Measurements from ENCODE around the gene KDM7A. TPM values are rescaled to one million over a fixed set of nuclear protein-coding genes. Genes with fewer than 3 reads are reported as not detected.

KDM7A gene
- total and polyA plus RNA-seq, 2 of the 8 experiments (the other 6 are each of a cell fraction or from before 2014, with no cell fraction given), result 2.2 to 12.5 TPM

DNA sequence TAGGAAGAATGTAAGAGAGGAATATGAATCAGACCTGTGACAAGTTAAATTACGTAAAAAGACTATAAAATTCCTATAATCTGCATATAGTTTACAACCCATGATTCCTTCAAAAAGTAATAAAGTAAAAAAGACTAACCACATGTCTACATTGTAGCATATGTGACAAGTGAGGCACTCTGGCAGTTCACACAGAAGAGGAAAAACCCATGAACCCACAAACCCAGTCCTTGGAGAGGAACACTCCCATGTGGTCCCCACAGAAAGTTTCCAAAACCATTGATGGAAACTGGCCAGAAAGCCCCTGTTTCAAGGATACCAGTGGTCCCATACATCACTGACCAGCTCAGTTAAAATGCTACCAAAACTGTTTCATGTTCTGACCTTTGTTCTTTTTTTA lies 15.7 kb downstream of the KDM7A start:
- ChIA-PET CTCF (ENCODE audit: partially characterized antibody) (no interaction called here), POLR2A (ENCODE audit: partially characterized antibody) (no interaction called here)
- Histone ChIP-seq H4K5ac (ENCODE audit: insufficient read length, low read depth, low read length) (no peak overlapping the region), H3K14ac (ENCODE audit: insufficient read length) (no peak overlapping the region), H4K20me1 (replicated peaks in 1 of 2; ENCODE audit: control insufficient read depth in 1 of 2, insufficient read depth in 2 of 2, low read length in 2 of 2) (no peaks in the 10 kb centered on the region), H3K23ac (ENCODE audit: insufficient read length) (no peak overlapping the region), H3K36me3 (ENCODE audit: control insufficient read depth in 2 of 4, insufficient read depth in 4 of 4, low read length in 3 of 4) (no peaks in the 10 kb centered on the region), H3K23me2 (ENCODE audit: low read depth, low read length) (no peaks in the 10 kb centered on the region), H2BK20ac (ENCODE audit: low read length) (no peak overlapping the region), H4K91ac (replicated peaks; ENCODE audit: insufficient read length, low read length) (no peak overlapping the region), H3K9me3 (ENCODE audit: insufficient read depth in 2 of 2, low read depth in 1 of 2, low read length in 1 of 2) (no peaks in the 10 kb centered on the region), H2BK15ac (ENCODE audit: low read length) (no peak overlapping the region), H3K27ac (ENCODE audit: low read depth, low read length) (no peak overlapping the region), H3K4me2 (ENCODE audit: insufficient read depth in 1 of 2, low read depth in 2 of 2, low read length in 2 of 2) (no peak overlapping the region), H3K9ac (replicated peaks in 1 of 4; ENCODE audit: extremely low read depth in 1 of 4, low read depth in 3 of 4, low read length in 3 of 4) (no peak overlapping the region), H3K79me2 (ENCODE audit: control insufficient read depth in 1 of 2, insufficient read depth in 2 of 2, low read length in 2 of 2) (peaks cover 0 to 42% of the 10 kb centered on the region in 2 experiments; a peak in 2 of 4 replicates), H3K56ac (replicated peaks; ENCODE audit: insufficient read length, low read depth, low read length) (no peak overlapping the region), H2BK12ac (ENCODE audit: low read depth, low read length) (no peak overlapping the region), H3K27me3 (replicated peaks in 1 of 4; ENCODE audit: control insufficient read depth in 3 of 4, extremely low read depth in 1 of 4, insufficient read depth in 3 of 4, low read length in 3 of 4) (no peaks in the 10 kb centered on the region), H2AFZ (ENCODE audit: low read length) (no peak overlapping the region), H3K18ac (ENCODE audit: extremely low read depth, low read length) (no peak overlapping the region), H2BK120ac (replicated peaks; ENCODE audit: low read depth, low read length) (no peak overlapping the region), H4K8ac (ENCODE audit: extremely low read depth, insufficient read depth, low read length) (no peak overlapping the region), H2AK5ac (ENCODE audit: low read depth, low read length) (no peak overlapping the region), H2BK5ac (ENCODE audit: low read depth, low read length) (no peak overlapping the region), H3K4ac (replicated peaks; ENCODE audit: insufficient read length, low read depth, low read length) (no peak overlapping the region), H3K79me1 (ENCODE audit: low read depth, low read length) (peaks cover 3% of the 10 kb centered on the region; the same call in 1 of the 2 replicates), H3K4me3 (ENCODE audit: extremely low read depth in 1 of 4, insufficient read depth in 2 of 4, low read depth in 3 of 4, low read length in 4 of 4) (no peak overlapping the region), H3K4me1 (replicated peaks in 1 of 4; ENCODE audit: control insufficient read depth in 3 of 4, insufficient read depth in 4 of 4, low read length in 3 of 4) (peaks cover 2 to 4% (median 3%) of the 10 kb centered on the region in 4 experiments; a peak in 5 of 7 replicates)
- DNase-seq (ENCODE audit: low read depth in 1 of 2, low spot score in 2 of 2) (no peak), FAIRE-seq (no peak)
- 87% methylated on average over 1 of the region's 1 CpG; no CpG with 5 or more reads in 1 of the 2 experiments for WGBS, 2 experiments (ENCODE audit: extremely low coverage in 1 of 2, insufficient coverage in 1 of 2, insufficient read length in 1 of 2, insufficient replicate concordance in 2 of 2, low coverage in 1 of 2, low lambda C conversion rate in 2 of 2, missing lambda C conversion rate in 1 of 2)
- TF ChIP-seq TBP (IDR thresholded peaks at IDR 0.05; ENCODE audit: low read depth, low read length) (no peak), CREB1 (IDR thresholded peaks at IDR 0.05) (no peak), JUND (IDR thresholded peaks at IDR 0.05; ENCODE audit: low read length) (no peak), ZNF274 (IDR thresholded peaks at IDR 0.05; ENCODE audit: borderline replicate concordance, extremely low read depth, low read length) (no peak), POLR2A (IDR thresholded peaks at IDR 0.05; ENCODE audit: control extremely low read depth in 1 of 2, low read depth in 2 of 2, low read length in 2 of 2) (no peak)
